IMR-90 (cell line): ENCODE data around the gene MBOAT2. TPM values are rescaled to one million over a fixed set of nuclear protein-coding genes. Genes with fewer than 3 reads are reported as not detected.
A peak's percentile ranks its signal among the peaks of the same experiment; 100 is the strongest.

Experiments
- ATAC-seq: fragments of 200-7000 bp; cut with Tn5 transposase; 2 replicates; pipeline ENCODE4 v1.9.1; 2020; ENCODE audit warnings: low read depth, mild to moderate bottlenecking, moderate library complexity
- BruUV-seq: library from RNA; stranded (reverse); fragments of 400-500 nt; replicated peaks from 2 replicates; lab custom pipeline; 2021; lab: Mats Ljungman, UMichigan
- CTCF ChIA-PET: fragments of 300-600 bp; formaldehyde crosslinking; extraction: SDS; loops from one replicate; lab custom pipeline; 2021; ENCODE audit warnings: antibody characterized with exemption; lab: Yijun Ruan, JAX
- POLR2A ChIA-PET: fragments of 300-600 bp; sonication (Branson Sonifier 250); formaldehyde crosslinking; loops from one replicate; lab custom pipeline; 2022; ENCODE audit warnings: antibody characterized with exemption; ENCODE audit not compliant: unreplicated experiment; lab: Charles Lee
- DNase-seq: peaks from one replicate; pipeline ENCODE4 v3.0.0; 2013
- H2AFZ ChIP-seq: replicated peaks from 2 replicates; pipeline ENCODE3; 2013; ENCODE audit warnings: low read length, mild to moderate bottlenecking; ENCODE audit not compliant: poor library complexity
- H2AK5ac ChIP-seq: 2 replicates; pipeline ENCODE4 v1.6.1; 2013; ENCODE audit warnings: low read depth, low read length, inconsistent platforms
- H2AK9ac ChIP-seq: replicated peaks from 2 replicates; pipeline ENCODE3; 2013; ENCODE audit warnings: mild to moderate bottlenecking, low read depth, low read length, moderate library complexity; ENCODE audit not compliant: poor library complexity
- H2BK120ac ChIP-seq: 2 replicates; pipeline ENCODE4 v1.6.1; 2013; ENCODE audit warnings: low read depth, low read length, inconsistent platforms
- H2BK15ac ChIP-seq: 3 replicates; pipeline ENCODE4 v1.6.1; 2013; ENCODE audit warnings: low read depth, low read length, inconsistent platforms
- H2BK20ac ChIP-seq: 2 replicates; pipeline ENCODE4 v1.6.1; 2013; ENCODE audit warnings: low read depth, mild to moderate bottlenecking, inconsistent platforms, low read length, moderate library complexity
- H2BK5ac ChIP-seq: 2 replicates; pipeline ENCODE4 v1.6.1; 2013; ENCODE audit warnings: mild to moderate bottlenecking, low read depth, low read length, inconsistent platforms; ENCODE audit not compliant: poor library complexity, severe bottlenecking
- H3K14ac ChIP-seq: replicated peaks from 2 replicates; pipeline ENCODE4 v1.6.1; 2013; ENCODE audit warnings: low read depth, low read length, inconsistent platforms
- H3K18ac ChIP-seq: 2 replicates; pipeline ENCODE4 v1.6.1; 2013; ENCODE audit warnings: low read depth, low read length, control low read depth
- H3K23ac ChIP-seq: 2 replicates; pipeline ENCODE4 v1.6.1; 2013; ENCODE audit warnings: low read depth, low read length, inconsistent platforms
- H3K27ac ChIP-seq: 2 replicates; pipeline ENCODE4 v1.5.1; 2013; ENCODE audit warnings: mild to moderate bottlenecking, control low read depth, low read length; ENCODE audit not compliant: insufficient read depth
- H3K27me3 ChIP-seq: 2 replicates; pipeline ENCODE4 v1.6.1; 2013; ENCODE audit warnings: low read length; ENCODE audit not compliant: control insufficient read depth, insufficient read depth
- H3K36me3 ChIP-seq: 2 replicates; pipeline ENCODE4 v1.6.1; 2013; ENCODE audit warnings: low read length, mixed read lengths; ENCODE audit not compliant: control insufficient read depth, insufficient read depth
- H3K4ac ChIP-seq: 2 replicates; pipeline ENCODE4 v1.6.1; 2013; ENCODE audit warnings: low read depth, low read length, inconsistent platforms
- H3K4me1 ChIP-seq: 2 replicates; pipeline ENCODE4 v1.6.1; 2013; ENCODE audit warnings: low read length, mixed read lengths; ENCODE audit not compliant: control insufficient read depth, insufficient read depth
- H3K4me2 ChIP-seq: 2 replicates; pipeline ENCODE4 v1.6.1; 2013; ENCODE audit warnings: low read depth, mild to moderate bottlenecking, control low read depth, low read length, moderate library complexity
- H3K4me3 ChIP-seq: 2 replicates; pipeline ENCODE4 v1.5.1; 2013; ENCODE audit warnings: low read depth, mild to moderate bottlenecking, control low read depth, low read length, moderate library complexity; ENCODE audit not compliant: insufficient read depth
- H3K56ac ChIP-seq: 2 replicates; pipeline ENCODE4 v1.6.1; 2013; ENCODE audit warnings: low read length, inconsistent platforms; ENCODE audit not compliant: insufficient read depth; ENCODE audit errors: extremely low read depth
- H3K79me1 ChIP-seq, 2 experiments: 2 replicates each; pipeline ENCODE4 v1.6.1; 2013; ENCODE audit warnings: low read length in 2 of 2, inconsistent platforms in 1 of 2, low read depth in 1 of 2
- H3K9ac ChIP-seq: 2 replicates; pipeline ENCODE4 v1.6.1; 2013; ENCODE audit warnings: low read depth, low read length, control low read depth
- H3K9me1 ChIP-seq: 2 replicates; pipeline ENCODE4 v1.6.1; 2013; ENCODE audit warnings: low read length, inconsistent platforms; ENCODE audit not compliant: insufficient read depth
- H3K9me3 ChIP-seq: 2 replicates; pipeline ENCODE4 v1.6.1; 2013; ENCODE audit warnings: low read length; ENCODE audit not compliant: control insufficient read depth, insufficient read depth
- H4K20me1 ChIP-seq: 2 replicates; pipeline ENCODE4 v1.6.1; 2013; ENCODE audit warnings: low read length, inconsistent platforms; ENCODE audit not compliant: insufficient read depth
- H4K5ac ChIP-seq: 2 replicates; pipeline ENCODE4 v1.6.1; 2013; ENCODE audit warnings: mild to moderate bottlenecking, low read depth, low read length, control low read depth
- H4K8ac ChIP-seq, 2 experiments: 2 replicates each; pipeline ENCODE4 v1.6.1; 2013; ENCODE audit warnings: low read depth in 2 of 2, low read length in 2 of 2, control low read depth in 1 of 2, inconsistent platforms in 1 of 2
- H4K91ac ChIP-seq: 2 replicates; pipeline ENCODE4 v1.6.1; 2013; ENCODE audit warnings: low read depth, low read length, inconsistent platforms; ENCODE audit not compliant: insufficient read depth
- CHD1 ChIP-seq: IDR thresholded peaks from 2 replicates; pipeline ENCODE4 v1.6.1; 2012; ENCODE audit warnings: low read depth, low read length, improper control_type of control experiment
- MAZ ChIP-seq: IDR thresholded peaks from 2 replicates; pipeline ENCODE4 v1.6.1; 2012; ENCODE audit warnings: low read depth, mild to moderate bottlenecking, low read length, improper control_type of control experiment, moderate library complexity, borderline replicate concordance
- WGBS, 2 experiments: methylation state at CpG; one replicate each; pipeline versions ENCODE4 v1.1.5 to v1.1.7; 2013; ENCODE audit warnings: missing lambda C conversion rate in 2 of 2; ENCODE audit not compliant: insufficient read length in 1 of 2; ENCODE audit errors: extremely low coverage in 2 of 2; 5-methylcytosine and 5-hydroxymethylcytosine counted together
- dilution Hi-C: fragments of 300-500 bp; cut with HindIII; formaldehyde crosslinking; loops from one replicate; pipeline ENCODE4 v1.14.3; 2018; ENCODE audit warnings: low sequenced_read_pairs; ENCODE audit not compliant: unreplicated experiment
- in situ Hi-C: fragments of 300-500 bp; cut with MboI; formaldehyde crosslinking; loops from 3 replicates; pipeline ENCODE4 v1.14.3; 2019; ENCODE audit warnings: low sequenced_read_pairs, inconsistent platforms, mixed read lengths
- intact Hi-C: fragments of 100-400 bp; cut with micrococcal nuclease; formaldehyde crosslinking; loops from 2 replicates; pipeline ENCODE4 v1.10.0; 2022
- polyA plus RNA-seq, 3 experiments: library from polyadenylated mRNA; depleted of rRNA; stranded (reverse); fragments of >200 nt; gene quantifications; 2 replicates each; pipeline ENCODE4 v1.2.3, GENCODE V29; 2012; ENCODE audit warnings: low replicate concordance in 1 of 3
- total RNA-seq: library from RNA; depleted of rRNA; stranded (reverse); fragments of >200 nt; gene quantifications from 2 replicates; pipeline ENCODE4 v1.2.3, GENCODE V29; 2012

The MBOAT2 gene
- total and polyA plus RNA-seq, 2 of the 4 experiments (the other 2 are of a cell fraction): 33.9 to 102 TPM

DNA sequence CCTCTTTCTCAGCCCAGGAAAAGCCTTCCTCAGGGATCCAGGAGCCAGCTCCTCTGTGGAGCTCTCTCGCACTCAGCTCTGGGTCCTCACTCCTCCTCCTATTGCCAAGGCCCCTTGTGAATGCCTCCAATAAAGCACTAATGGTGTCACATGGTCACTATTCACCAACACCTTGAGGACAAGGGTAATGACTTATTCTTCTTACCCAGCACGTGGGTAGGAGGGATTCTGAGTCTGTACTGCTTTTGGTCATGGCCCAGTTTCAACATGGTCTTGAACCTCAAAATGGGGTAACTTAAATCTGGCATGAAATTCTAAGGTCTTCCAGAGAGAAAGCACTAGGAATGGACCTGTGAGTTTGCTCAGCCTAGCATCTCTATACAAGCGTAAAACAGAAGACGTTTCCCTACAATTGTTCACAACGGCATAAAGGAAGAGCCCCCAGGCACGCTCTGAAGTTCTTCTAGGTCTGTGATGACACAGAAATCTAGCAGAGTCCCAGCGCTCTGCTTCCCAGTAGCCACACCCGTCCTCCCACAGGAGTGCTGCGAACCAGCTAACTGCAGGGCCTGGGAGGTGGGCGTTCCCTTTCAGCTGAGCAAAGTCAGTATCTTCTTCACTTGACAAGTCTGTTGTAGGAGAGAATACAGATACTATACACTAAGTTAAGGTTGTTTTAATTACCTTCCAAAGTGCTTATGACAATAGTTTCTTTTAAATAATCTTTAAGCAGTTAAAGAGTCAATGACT, 151.5 kb downstream of the MBOAT2 start:
- dilution Hi-C loops (no loop called here), intact Hi-C loops (no loop called here), in situ Hi-C loops (loop anchor here (25.0 kb wide), 1 partner anchor 485 kb away; no protein-coding TSS in a partner anchor)
- Histone ChIP-seq H3K9me3 (no peaks in the 10 kb centered on the region), H3K23ac (no peak overlapping the region), H4K91ac (no peak overlapping the region), H2BK5ac (no peak overlapping the region), H3K56ac (no peak overlapping the region), H3K79me1 (no peaks in the 10 kb centered on the region), H3K4ac (no peak overlapping the region), H3K4me1 (peaks cover 11% of the 10 kb centered on the region), H3K18ac (no peak overlapping the region), H2BK20ac (no peak overlapping the region), H2BK120ac (no peak overlapping the region), H3K36me3 (no peaks in the 10 kb centered on the region), H2AK5ac (no peak overlapping the region), H3K27ac (no peak overlapping the region), H4K5ac (no peak overlapping the region), H3K4me2 (no peak overlapping the region), H3K27me3 (no peaks in the 10 kb centered on the region), H2AFZ (no peak overlapping the region), H3K4me3 (no peak overlapping the region), H4K20me1 (no peaks in the 10 kb centered on the region), H4K8ac (no peak overlapping the region), H2BK15ac (no peak overlapping the region), H3K9me1 (peaks cover 5% of the 10 kb centered on the region), H3K9ac (no peak overlapping the region), H3K14ac (no peak overlapping the region), H2AK9ac (no peak overlapping the region)
- ChIA-PET POLR2A (no interaction called here), CTCF (no interaction called here)
- DNase-seq (no peak), ATAC-seq (0 out of 2 replicates have a peak, but pooled peaks have one; percentile 16)
- BruUV-seq: no TSS peak
- 100% methylated on average over 1 of the region's 10 CpGs; no CpG with 5 or more reads in 1 of the 2 experiments for WGBS, 2 experiments
- TF ChIP-seq MAZ (no peak), CHD1 (no peak)
